Right lobe of liver (tissue), 4 donors: ENCODE results near the gene MRPL40.

Source experiments
- CTCF ChIP-seq, 4 donors: fragments of 200-600 bp in 3 of 4; fragments of 450-650 bp in 1 of 4; IDR thresholded peaks; one replicate each; pipeline versions ENCODE4 v1.5.1 to v1.8.0; 2016 to 2022; ENCODE audit warnings: antibody characterized with exemption in 4 of 4, mild to moderate bottlenecking in 2 of 4
- POLR2A ChIP-seq: fragments of 450-650 bp; IDR thresholded peaks from one replicate; pipeline ENCODE4 v1.6.1; 2017; ENCODE audit warnings: antibody characterized with exemption, mild to moderate bottlenecking
- donor health status: DM: no; HTN: no; CAD: no.
- donor health status: DM: no; HTN: no; CAD: no.
- donor health status: DM: no; HTN: yes; CAD: no.

GRCh38 chr22:19456541-19456940 lies 24.2 kb downstream of the MRPL40 start:
- TF ChIP-seq CTCF (IDR thresholded peaks at IDR 0.05) (no peak), POLR2A (no peak)
